H1 (cell line): ENCODE results near the gene AKR1B1. TPM values are rescaled to one million over a fixed set of nuclear protein-coding genes. Genes with fewer than 3 reads are reported as not detected.

Experiments used
- CTCF ChIA-PET: fragments of 300-600 bp; sonication (Branson Sonifier 250); formaldehyde crosslinking; loops from one replicate; lab custom pipeline; 2021; ENCODE audit not compliant: partially characterized antibody; lab: Charles Lee
- POLR2A ChIA-PET: fragments of 300-600 bp; sonication (Branson Sonifier 250); formaldehyde crosslinking; loops from one replicate; lab custom pipeline; 2021; ENCODE audit warnings: inconsistent platforms; ENCODE audit not compliant: partially characterized antibody; lab: Charles Lee
- DNase-seq, 2 experiments: peaks; one replicate each; pipeline versions ENCODE4 v3.0.0 to v3.0.0-alpha.2; 2010 to 2022; ENCODE audit warnings: low spot score in 2 of 2, low read depth in 1 of 2, mixed read lengths in 1 of 2
- FAIRE-seq: peaks from 2 replicates; lab custom pipeline; 2011; peaks lifted over from hg19 to GRCh38; lab: Jason Lieb, UNC
- H2AFZ ChIP-seq: 2 replicates; pipeline ENCODE4 v1.8.1; 2012; ENCODE audit warnings: low read length, inconsistent platforms
- H2AK5ac ChIP-seq: 2 replicates; pipeline ENCODE4 v1.6.1; 2013; ENCODE audit warnings: low read depth, low read length
- H2BK120ac ChIP-seq: replicated peaks from 2 replicates; pipeline ENCODE3; 2013; ENCODE audit warnings: low read depth, low read length, inconsistent platforms
- H2BK12ac ChIP-seq: 2 replicates; pipeline ENCODE4 v1.6.1; 2013; ENCODE audit warnings: low read depth, low read length
- H2BK15ac ChIP-seq: 2 replicates; pipeline ENCODE4 v1.6.1; 2013; ENCODE audit warnings: low read length
- H2BK20ac ChIP-seq: 2 replicates; pipeline ENCODE4 v1.6.1; 2013; ENCODE audit warnings: low read length
- H2BK5ac ChIP-seq: 2 replicates; pipeline ENCODE4 v1.6.1; 2013; ENCODE audit warnings: low read depth, low read length
- H3K14ac ChIP-seq: 2 replicates; pipeline ENCODE4 v1.6.1; 2013; ENCODE audit warnings: inconsistent platforms; ENCODE audit not compliant: insufficient read length
- H3K18ac ChIP-seq: 2 replicates; pipeline ENCODE4 v1.6.1; 2013; ENCODE audit warnings: low read length; ENCODE audit errors: extremely low read depth
- H3K23ac ChIP-seq: 2 replicates; pipeline ENCODE4 v1.6.1; 2013; ENCODE audit warnings: inconsistent platforms; ENCODE audit not compliant: insufficient read length
- H3K23me2 ChIP-seq: 2 replicates; pipeline ENCODE4 v1.6.1; 2013; ENCODE audit warnings: low read depth, low read length
- H3K27ac ChIP-seq: 2 replicates; pipeline ENCODE4 v1.6.1; 2011; ENCODE audit warnings: low read depth, low read length, inconsistent platforms
- H3K27me3 ChIP-seq, 4 experiments: replicated peaks in 1 of 4; 1 replicate in 1 of 4; 2 replicates in 3 of 4; pipeline versions ENCODE4 v1.6.1 to v1.8.1; 2011 to 2013; ENCODE audit warnings: low read length in 3 of 4, mild to moderate bottlenecking in 3 of 4, inconsistent platforms in 2 of 4, mixed read lengths in 2 of 4, moderate library complexity in 1 of 4; ENCODE audit not compliant: control insufficient read depth in 3 of 4, insufficient read depth in 3 of 4; ENCODE audit errors: extremely low read depth in 1 of 4
- H3K36me3 ChIP-seq, 4 experiments: 2 replicates each; pipeline versions ENCODE4 v1.6.1 to v1.8.1; 2011 to 2013; ENCODE audit warnings: mild to moderate bottlenecking in 4 of 4, low read length in 3 of 4, moderate library complexity in 2 of 4, control low read depth in 1 of 4, inconsistent platforms in 1 of 4; ENCODE audit not compliant: insufficient read depth in 4 of 4, control insufficient read depth in 2 of 4
- H3K4ac ChIP-seq: replicated peaks from 2 replicates; pipeline ENCODE3; 2013; ENCODE audit warnings: low read length, low read depth, mixed read lengths, inconsistent platforms; ENCODE audit not compliant: insufficient read length
- H3K4me1 ChIP-seq, 4 experiments: replicated peaks in 1 of 4; 1 replicate in 1 of 4; 2 replicates in 3 of 4; pipeline versions ENCODE4 v1.6.1 to v1.8.1; 2011 to 2013; ENCODE audit warnings: low read length in 3 of 4, inconsistent platforms in 2 of 4, mixed read lengths in 1 of 4; ENCODE audit not compliant: insufficient read depth in 4 of 4, control insufficient read depth in 3 of 4
- H3K4me2 ChIP-seq, 2 experiments: 2 replicates each; pipeline versions ENCODE4 v1.6.1 to v1.8.1; 2011 to 2013; ENCODE audit warnings: low read depth in 2 of 2, low read length in 2 of 2, control low read depth in 1 of 2, inconsistent platforms in 1 of 2, mild to moderate bottlenecking in 1 of 2; ENCODE audit not compliant: insufficient read depth in 1 of 2
- H3K4me3 ChIP-seq, 4 experiments: fragments of 200-600, 300-600 bp in 1 of 4; sonication (generic), shearing (Covaris generic), sonication (Bioruptor Twin) in 1 of 4; 2 replicates each; pipeline versions ENCODE4 v1.5.1 to v1.8.1; 2011 to 2016; ENCODE audit warnings: low read length in 4 of 4, low read depth in 3 of 4, control low read depth in 2 of 4, inconsistent platforms in 2 of 4, mild to moderate bottlenecking in 2 of 4, mixed read lengths in 1 of 4, moderate library complexity in 1 of 4; ENCODE audit not compliant: insufficient read depth in 2 of 4; ENCODE audit errors: extremely low read depth in 1 of 4
- H3K56ac ChIP-seq: replicated peaks from 2 replicates; pipeline ENCODE3; 2013; ENCODE audit warnings: low read depth, mild to moderate bottlenecking, mixed read lengths, low read length, inconsistent platforms; ENCODE audit not compliant: insufficient read length
- H3K79me1 ChIP-seq: 2 replicates; pipeline ENCODE4 v1.6.1; 2013; ENCODE audit warnings: low read depth, low read length, control low read depth
- H3K79me2 ChIP-seq, 2 experiments: 2 replicates each; pipeline versions ENCODE4 v1.6.1 to v1.8.1; 2012 to 2013; ENCODE audit warnings: low read length in 2 of 2, mild to moderate bottlenecking in 2 of 2, inconsistent platforms in 1 of 2; ENCODE audit not compliant: insufficient read depth in 2 of 2, control insufficient read depth in 1 of 2
- H3K9ac ChIP-seq, 4 experiments: replicated peaks in 1 of 4; 1 replicate in 1 of 4; 2 replicates in 3 of 4; pipeline versions ENCODE4 v1.6.1 to v1.8.1; 2011 to 2013; ENCODE audit warnings: low read depth in 3 of 4, low read length in 3 of 4, control low read depth in 2 of 4, mild to moderate bottlenecking in 2 of 4, moderate library complexity in 2 of 4, inconsistent platforms in 1 of 4; ENCODE audit errors: extremely low read depth in 1 of 4
- H3K9me3 ChIP-seq, 2 experiments: 2 replicates each; pipeline versions ENCODE4 v1.6.1 to v1.8.1; 2012 to 2013; ENCODE audit warnings: mild to moderate bottlenecking in 2 of 2, moderate library complexity in 2 of 2, control low read depth in 1 of 2, inconsistent platforms in 1 of 2, low read depth in 1 of 2, low read length in 1 of 2, mixed read lengths in 1 of 2; ENCODE audit not compliant: insufficient read depth in 2 of 2
- H4K20me1 ChIP-seq, 2 experiments: replicated peaks in 1 of 2; 2 replicates each; pipeline versions ENCODE3 to v1.8.1; 2011 to 2013; ENCODE audit warnings: inconsistent platforms in 2 of 2, low read length in 2 of 2, mild to moderate bottlenecking in 1 of 2; ENCODE audit not compliant: insufficient read depth in 2 of 2, control insufficient read depth in 1 of 2
- H4K5ac ChIP-seq: 2 replicates; pipeline ENCODE4 v1.6.1; 2013; ENCODE audit warnings: low read length, low read depth, mixed read lengths, inconsistent platforms; ENCODE audit not compliant: insufficient read length
- H4K8ac ChIP-seq: 2 replicates; pipeline ENCODE4 v1.8.0; 2013; ENCODE audit warnings: mild to moderate bottlenecking, moderate library complexity, low read length, inconsistent platforms; ENCODE audit not compliant: insufficient read depth; ENCODE audit errors: extremely low read depth
- H4K91ac ChIP-seq: replicated peaks from 2 replicates; pipeline ENCODE3; 2013; ENCODE audit warnings: low read length, mixed read lengths, inconsistent platforms; ENCODE audit not compliant: insufficient read length
- NANOG ChIP-seq: IDR thresholded peaks from 2 replicates; pipeline ENCODE4 v1.6.1; 2011; ENCODE audit warnings: low read length, low read depth, mild to moderate bottlenecking, inconsistent platforms; ENCODE audit not compliant: insufficient read depth, poor library complexity, severe bottlenecking
- WGBS, 2 experiments: shearing (Covaris generic) in 1 of 2; methylation state at CpG; one replicate each; pipeline versions ENCODE4 v1.1.6 to v1.1.7; 2013 to 2015; ENCODE audit warnings: low lambda C conversion rate in 2 of 2, mixed read lengths in 2 of 2, inconsistent platforms in 1 of 2, low coverage in 1 of 2, missing lambda C conversion rate in 1 of 2; ENCODE audit not compliant: insufficient replicate concordance in 2 of 2, insufficient coverage in 1 of 2, insufficient read length in 1 of 2; ENCODE audit errors: extremely low coverage in 1 of 2, missing lambda C conversion rate in 1 of 2; 5-methylcytosine and 5-hydroxymethylcytosine counted together
- polyA plus RNA-seq, 7 experiments: library from polyadenylated mRNA; depleted of rRNA in 3 of 7; stranded (reverse) in 5 of 7; unstranded in 2 of 7; fragments of >200 nt in 5 of 7; fragments of 200-250 nt in 2 of 7; gene quantifications; 1 replicate in 5 of 7; 2 replicates in 1 of 7; 4 replicates in 1 of 7; pipeline versions ENCODE4 v1.2.1 to v1.2.3, GENCODE V29; 2011 to 2013; ENCODE audit warnings: missing spikeins in 2 of 7, mixed read lengths in 2 of 7
- total RNA-seq: library from RNA; stranded (reverse); fragmentation: NEBNext Ultra II Directional; extraction: Animal tissue kit (Norgen Biotek cat#: 25700); gene quantifications from 2 replicates; pipeline ENCODE4 v1.2.1, GENCODE V29; 2021

Gene AKR1B1
- total and polyA plus RNA-seq, 2 of the 8 experiments (the other 6 are each of a cell fraction or from before 2014, with no cell fraction given): 195 to 273 TPM

DNA sequence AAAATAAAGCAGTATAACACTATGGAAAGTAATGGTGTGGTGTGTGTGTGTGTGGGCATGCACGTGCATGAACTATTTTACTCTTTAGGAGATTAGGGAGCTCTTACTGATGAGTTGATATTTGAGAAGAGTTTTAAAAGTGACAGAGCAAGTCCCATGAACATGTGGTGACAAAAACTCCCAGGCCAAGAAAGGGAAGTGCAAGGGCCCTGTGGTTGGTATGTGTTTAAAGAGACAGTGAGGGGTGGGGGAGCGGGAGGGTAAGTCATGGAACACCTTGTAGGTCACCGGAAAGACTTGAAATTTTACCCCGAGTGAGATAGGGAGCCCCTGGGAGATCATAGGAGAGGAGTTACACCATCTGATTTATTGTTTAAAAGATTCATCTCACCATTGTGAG lies 63.3 kb downstream of the AKR1B1 start:
- Histone ChIP-seq H4K5ac (no peak overlapping the region), H2AFZ (no peak overlapping the region), H3K56ac (no peak overlapping the region), H2BK15ac (no peak overlapping the region), H3K23ac (no peak overlapping the region), H3K36me3 (no peaks in the 10 kb centered on the region), H3K4ac (no peak overlapping the region), H3K9ac (no peak overlapping the region), H3K4me1 (no peaks in the 10 kb centered on the region), H3K79me2 (no peaks in the 10 kb centered on the region), H3K14ac (no peak overlapping the region), H4K8ac (no peak overlapping the region), H3K9me3 (no peaks in the 10 kb centered on the region), H3K23me2 (no peaks in the 10 kb centered on the region), H2BK20ac (no peak overlapping the region), H2BK12ac (no peak overlapping the region), H3K4me2 (no peak overlapping the region), H4K20me1 (no peaks in the 10 kb centered on the region), H3K27ac (no peak overlapping the region), H2BK120ac (no peak overlapping the region), H3K27me3 (no peaks in the 10 kb centered on the region), H2AK5ac (no peak overlapping the region), H4K91ac (no peak overlapping the region), H3K79me1 (no peaks in the 10 kb centered on the region), H3K18ac (no peak overlapping the region), H2BK5ac (no peak overlapping the region), H3K4me3 (no peak overlapping the region)
- 86% methylated on average over 4 of the region's 4 CpGs; no CpG with 5 or more reads in 1 of the 2 experiments for WGBS, 2 experiments
- FAIRE-seq (no peak), DNase-seq (no peak)
- TF ChIP-seq NANOG: no peak
- POLR2A ChIA-PET: no interaction called here
- CTCF ChIA-PET: interaction anchor here (1.2 kb wide), 1 partner anchor 23 kb away, joined by 4 read pairs; no protein-coding TSS in a partner anchor
